ENCODE results near the gene PDIA3. TPM values are rescaled to one million over a fixed set of nuclear protein-coding genes. Genes with fewer than 3 reads are reported as not detected.

PDIA3 gene
- polyA plus RNA-seq, 3 donors = 101 to 305 (median 195) TPM

- H3K4me3 Mint-ChIP-seq = no peak overlapping the region
- Histone ChIP-seq H4K20me1 (ENCODE audit: insufficient read depth, low read length) (no peaks in the 10 kb centered on the region), H3K4me2 (replicated peaks; ENCODE audit: extremely low read depth, low read length, poor library complexity, severe bottlenecking) (no peak overlapping the region)
Observed at GRCh38 chr15:43821505-43821904, 75.3 kb downstream of the PDIA3 start.

More at GRCh38 chr15:43821505-43821904, 75.3 kb downstream of the PDIA3 start:
- TF ChIP-seq CTCF (IDR thresholded peaks at IDR 0.05) = no peak
- Histone ChIP-seq H3K4me3 (replicated peaks in 1 of 3; ENCODE audit: low read depth in 2 of 3, low read length in 3 of 3) (no peak overlapping the region), H3K9me3 (replicated peaks in 1 of 2; ENCODE audit: control insufficient read depth in 1 of 2, insufficient read depth in 1 of 2, low read length in 2 of 2) (no peaks in the 10 kb centered on the region), H3K36me3 (replicated peaks in 1 of 2; ENCODE audit: control insufficient read depth in 1 of 2, insufficient read depth in 2 of 2, low read length in 2 of 2) (peaks cover 9 to 18% of the 10 kb centered on the region in 2 donors), H3K27ac (ENCODE audit: low read depth in 1 of 2, low read length in 2 of 2) (no peak overlapping the region), H3K27me3 (ENCODE audit: control insufficient read depth in 2 of 2, insufficient read depth in 2 of 2, low read length in 2 of 2) (no peaks in the 10 kb centered on the region), H3K79me2 (ENCODE audit: insufficient read depth, low read length) (peaks cover 93% of the 10 kb centered on the region), H3K4me1 (ENCODE audit: control insufficient read depth in 1 of 2, insufficient read depth in 2 of 2, low read length in 2 of 2) (peaks cover 11 to 20% of the 10 kb centered on the region in 2 donors), H3K9ac (ENCODE audit: insufficient read depth, low read length, poor library complexity, severe bottlenecking) (no peak overlapping the region), H2AFZ (ENCODE audit: insufficient read depth, low read depth, low read length, poor library complexity, severe bottlenecking) (no peak overlapping the region)
- peaks cover 0 to 4% (median 0%) of the 10 kb centered on the region in 3 donors for H3K27me3 Mint-ChIP-seq (ENCODE audit: low read depth in 3 of 3)
- WGBS (ENCODE audit: insufficient coverage) = no CpG with 5 or more reads among the region's 3 CpGs
- no peak for DNase-seq
- intact Hi-C loops (cut with micrococcal nuclease) = no loop called here
- peaks cover 20% of the 10 kb centered on the region for H3K4me1 Mint-ChIP-seq
- H3K36me3 Mint-ChIP-seq = peaks cover 11 to 24% of the 10 kb centered on the region in 2 donors
- H3K27ac Mint-ChIP-seq = peak overlapping the region in 2 of 7 donors; percentile 5 to 43
- H3K9me3 Mint-ChIP-seq = peaks cover 0 to 3% (median 0%) of the 10 kb centered on the region in 7 donors

Small RNA genes lying within 50 kb of the gene (small RNA-seq; reads per million reads assigned to genes)
- gene MIR1282 (ENCODE audit: insufficient read length, low read depth) (not detected), gene RNU6-353P (ENCODE audit: insufficient read length, low read depth) (not detected), gene RNU6-354P (ENCODE audit: insufficient read length, low read depth) (not detected)

Other genes with a start within 250 kb of the PDIA3 start
- gene MAP1A, start 228.8 kb upstream of the PDIA3 start, polyA plus RNA-seq = under 1 TPM in 2 of 3 donors, not detected in 1; 0.01 to 0.02 TPM
- 10 to 100 TPM in 1 of 3 donors, 1 to 10 TPM in 1, under 1 TPM in 1; 0.95 to 19.9 (median 2.0) TPM for gene PPIP5K1, start 156.2 kb upstream of the PDIA3 start, polyA plus RNA-seq
- gene CKMT1B, start 152.4 kb upstream of the PDIA3 start, polyA plus RNA-seq = not detected
- gene STRC, start 127.6 kb upstream of the PDIA3 start, polyA plus RNA-seq = under 1 TPM in 1 of 3 donors, not detected in 2; 0.37 TPM
- gene CATSPER2, start 97.6 kb upstream of the PDIA3 start, polyA plus RNA-seq = 1 to 10 TPM in 1 of 3 donors, not detected in 2; 2.5 TPM
- not detected for gene CKMT1A, start 52.6 kb upstream of the PDIA3 start, polyA plus RNA-seq
- gene ELL3, start 30.5 kb downstream of the PDIA3 start, polyA plus RNA-seq = 1 to 10 TPM in 1 of 3 donors, under 1 TPM in 2; 0.29 to 1.2 (median 0.60) TPM
- gene SERF2, start 45.9 kb downstream of the PDIA3 start, polyA plus RNA-seq = 1,000 to 10,000 TPM; 1,511 to 3,135 (median 2,483) TPM
- under 1 TPM; 0.09 to 0.70 (median 0.56) TPM for gene SERINC4, start 53.8 kb downstream of the PDIA3 start, polyA plus RNA-seq
- 10 to 100 TPM in 1 of 3 donors, 1 to 10 TPM in 2; 4.4 to 23.1 (median 5.3) TPM for gene HYPK, start 54.2 kb downstream of the PDIA3 start, polyA plus RNA-seq
- gene MFAP1, start 78.3 kb downstream of the PDIA3 start, polyA plus RNA-seq = 1 to 10 TPM; 2.6 to 3.7 (median 3.7) TPM
- under 1 TPM; 0.32 to 0.91 (median 0.40) TPM for gene WDR76, start 80.6 kb downstream of the PDIA3 start, polyA plus RNA-seq